ENCODE data around the gene CCSAP. TPM values are rescaled to one million over a fixed set of nuclear protein-coding genes. Genes with fewer than 3 reads are reported as not detected.

The CCSAP gene
- polyA plus RNA-seq, 3 donors, result 5.2 to 12.2 (median 6.7) TPM

GRCh38 chr1:229384822-229385221 lies 42.0 kb upstream of the CCSAP start:
- Mint-ChIP-seq H3K4me1 (no peaks in the 10 kb centered on the region), H3K27ac (no peak overlapping the region), H3K4me3 (no peak overlapping the region), H3K27me3 (ENCODE audit: low read depth in 3 of 3) (peaks cover 6 to 21% (median 8%) of the 10 kb centered on the region in 3 donors), H3K36me3 (no peaks in the 10 kb centered on the region), H3K9me3 (no peaks in the 10 kb centered on the region)
- H3K4me2 ChIP-seq (replicated peaks; ENCODE audit: extremely low read depth, low read length, poor library complexity, severe bottlenecking), result no peak overlapping the region
- no peak overlapping the region for H3K4me3 ChIP-seq (replicated peaks in 1 of 3; ENCODE audit: low read depth in 2 of 3, low read length in 3 of 3)
- H3K79me2 ChIP-seq (ENCODE audit: insufficient read depth, low read length), result no peaks in the 10 kb centered on the region
- TF ChIP-seq CTCF (IDR thresholded peaks at IDR 0.05), result no peak
- no peak overlapping the region for H3K9ac ChIP-seq (ENCODE audit: insufficient read depth, low read length, poor library complexity, severe bottlenecking)
- no peaks in the 10 kb centered on the region for H3K9me3 ChIP-seq (replicated peaks in 1 of 2; ENCODE audit: control insufficient read depth in 1 of 2, insufficient read depth in 1 of 2, low read length in 2 of 2)
- H2AFZ ChIP-seq (ENCODE audit: insufficient read depth, low read depth, low read length, poor library complexity, severe bottlenecking), result no peak overlapping the region
- intact Hi-C loops (cut with micrococcal nuclease), result no loop called here
- no peaks in the 10 kb centered on the region for H3K36me3 ChIP-seq (replicated peaks in 1 of 2; ENCODE audit: control insufficient read depth in 1 of 2, insufficient read depth in 2 of 2, low read length in 2 of 2)
- DNase-seq, result no peak
- 78% methylated on average over 3 of the region's 7 CpGs for WGBS (ENCODE audit: insufficient coverage)
- H4K20me1 ChIP-seq (ENCODE audit: insufficient read depth, low read length), result no peaks in the 10 kb centered on the region
- H3K27ac ChIP-seq (ENCODE audit: low read depth in 1 of 2, low read length in 2 of 2), result no peak overlapping the region
- no peaks in the 10 kb centered on the region for H3K4me1 ChIP-seq (ENCODE audit: control insufficient read depth in 1 of 2, insufficient read depth in 2 of 2, low read length in 2 of 2)
- no peaks in the 10 kb centered on the region for H3K27me3 ChIP-seq (ENCODE audit: control insufficient read depth in 2 of 2, insufficient read depth in 2 of 2, low read length in 2 of 2)

- no CpG with 5 or more reads among the region's 5 CpGs for WGBS (ENCODE audit: insufficient coverage)
- H3K4me3 ChIP-seq (replicated peaks in 1 of 3; ENCODE audit: low read depth in 2 of 3, low read length in 3 of 3), result no peak overlapping the region
- no peak for TF ChIP-seq CTCF (IDR thresholded peaks at IDR 0.05)
- Mint-ChIP-seq H3K4me1 (no peaks in the 10 kb centered on the region), H3K36me3 (no peaks in the 10 kb centered on the region), H3K27me3 (ENCODE audit: low read depth in 3 of 3) (peaks cover 6 to 21% (median 8%) of the 10 kb centered on the region in 3 donors), H3K27ac (no peak overlapping the region), H3K9me3 (no peaks in the 10 kb centered on the region), H3K4me3 (no peak overlapping the region)
- H3K9me3 ChIP-seq (replicated peaks in 1 of 2; ENCODE audit: control insufficient read depth in 1 of 2, insufficient read depth in 1 of 2, low read length in 2 of 2), result no peaks in the 10 kb centered on the region
- H4K20me1 ChIP-seq (ENCODE audit: insufficient read depth, low read length), result no peaks in the 10 kb centered on the region
- no peaks in the 10 kb centered on the region for H3K79me2 ChIP-seq (ENCODE audit: insufficient read depth, low read length)
- no peak overlapping the region for H3K27ac ChIP-seq (ENCODE audit: low read depth in 1 of 2, low read length in 2 of 2)
- no peak for DNase-seq
- no peaks in the 10 kb centered on the region for H3K4me1 ChIP-seq (ENCODE audit: control insufficient read depth in 1 of 2, insufficient read depth in 2 of 2, low read length in 2 of 2)
- intact Hi-C loops (cut with micrococcal nuclease), result no loop called here
- no peak overlapping the region for H3K9ac ChIP-seq (ENCODE audit: insufficient read depth, low read length, poor library complexity, severe bottlenecking)
- no peaks in the 10 kb centered on the region for H3K36me3 ChIP-seq (replicated peaks in 1 of 2; ENCODE audit: control insufficient read depth in 1 of 2, insufficient read depth in 2 of 2, low read length in 2 of 2)
- no peak overlapping the region for H2AFZ ChIP-seq (ENCODE audit: insufficient read depth, low read depth, low read length, poor library complexity, severe bottlenecking)
- H3K27me3 ChIP-seq (ENCODE audit: control insufficient read depth in 2 of 2, insufficient read depth in 2 of 2, low read length in 2 of 2), result no peaks in the 10 kb centered on the region
- no peak overlapping the region for H3K4me2 ChIP-seq (replicated peaks; ENCODE audit: extremely low read depth, low read length, poor library complexity, severe bottlenecking)
Measured at GRCh38 chr1:229383961-229384360, 41.1 kb upstream of the CCSAP start.
